GM10266 (cell line): ENCODE results near the gene SYMPK.
"Not testable (repeated sequence)": the region's sequence is repeated elsewhere in the genome, so short reads cannot be mapped to it uniquely, and the experiment has no call there.

Source experiments
- DNase-seq: peaks from one replicate; pipeline ENCODE4 v3.0.0; 2012; ENCODE audit errors: extremely low spot score
- CTCF ChIP-seq: IDR thresholded peaks from 2 replicates; pipeline ENCODE4 v1.5.1; 2012; ENCODE audit warnings: mild to moderate bottlenecking, low read depth; ENCODE audit not compliant: control insufficient read depth, insufficient read depth; ENCODE audit errors: missing control alignments

SYMPK gene

GRCh38 chr19:45872095-45872919, 9.4 kb upstream of the SYMPK start:
- DNase-seq = no peak
- no peak for TF ChIP-seq CTCF

- TF ChIP-seq CTCF = no peak
Observed at GRCh38 chr19:45870798-45871197, 7.9 kb upstream of the SYMPK start.

GRCh38 chr19:45867241-45867640, 4.3 kb upstream of the SYMPK start:
- not testable (repeated sequence) for DNase-seq

More at GRCh38 chr19:45870798-45871197, 7.9 kb upstream of the SYMPK start:
- no peak for DNase-seq

- DNase-seq = no peak
- no peak for TF ChIP-seq CTCF
Observed at GRCh38 chr19:45866400-45867176, 3.6 kb upstream of the SYMPK start.

- no peak for TF ChIP-seq CTCF
- DNase-seq = no peak
Observed at GRCh38 chr19:45865269-45865948, 2.5 kb upstream of the SYMPK start.

GRCh38 chr19:45864629-45865082, 1.7 kb upstream of the SYMPK start:
- no peak for DNase-seq
- no peak for TF ChIP-seq CTCF

- DNase-seq = peak; percentile 93
- TF ChIP-seq CTCF = peak; percentile 91
Observed at GRCh38 chr19:45863840-45864628, 1.1 kb upstream of the SYMPK start, which contains the start of gene FOXA3. Gene FOXA3, plus strand, starts transcription at chr19:45864326. Its CDS starts 131 bp downstream, at chr19:45864457.
